Endothelial cell of umbilical vein (primary cell): ENCODE measurements around the gene AMMECR1. TPM values are rescaled to one million over a fixed set of nuclear protein-coding genes. Genes with fewer than 3 reads are reported as not detected.

Experiments used
- BruUV-seq: library from RNA; stranded (reverse); fragments of 400-500 nt; replicated peaks from 2 replicates; lab custom pipeline; 2021; lab: Mats Ljungman, UMichigan
- CTCF ChIA-PET: fragments of 300-600, 350-600 bp; sonication (Branson Sonifier 250); formaldehyde crosslinking; loops from one replicate; lab custom pipeline; 2021; ENCODE audit warnings: antibody characterized with exemption, inconsistent platforms; lab: Charles Lee
- POLR2A ChIA-PET: fragments of 300-600, 350-600 bp; sonication (Branson Sonifier 250); formaldehyde crosslinking; loops from one replicate; lab custom pipeline; 2021; ENCODE audit warnings: antibody characterized with exemption, inconsistent platforms; lab: Charles Lee
- DNase-seq: peaks from one replicate; pipeline ENCODE4 v3.0.0-alpha.2; 2011; ENCODE audit warnings: low read depth, low spot score
- FAIRE-seq: peaks from 2 replicates; lab custom pipeline; 2011; peaks lifted over from hg19 to GRCh38; lab: Jason Lieb, UNC
- H2AFZ ChIP-seq: 2 replicates; pipeline ENCODE4 v1.6.0; 2012; ENCODE audit warnings: low read depth, low read length, control low read depth, inconsistent platforms
- H3K27ac ChIP-seq: 2 replicates; pipeline ENCODE4 v1.5.1; 2011; ENCODE audit warnings: low read depth, mild to moderate bottlenecking, control low read depth, low read length, moderate library complexity; ENCODE audit not compliant: insufficient read depth
- H3K27me3 ChIP-seq, 2 experiments: 2 replicates each; pipeline versions ENCODE4 v1.6.0 to v1.6.1; 2011; ENCODE audit warnings: low read length in 2 of 2, mixed read lengths in 1 of 2; ENCODE audit not compliant: control insufficient read depth in 2 of 2, insufficient read depth in 2 of 2
- H3K36me3 ChIP-seq, 2 experiments: 2 replicates in 1 of 2; 3 replicates in 1 of 2; pipeline ENCODE4 v1.5.1; 2011; ENCODE audit warnings: low read length in 2 of 2, mild to moderate bottlenecking in 1 of 2, moderate library complexity in 1 of 2; ENCODE audit not compliant: control insufficient read depth in 2 of 2, insufficient read depth in 2 of 2; ENCODE audit errors: extremely low read depth in 1 of 2
- H3K4me1 ChIP-seq: 3 replicates; pipeline ENCODE4 v1.5.1; 2011; ENCODE audit warnings: mild to moderate bottlenecking, low read length; ENCODE audit not compliant: control insufficient read depth, insufficient read depth; ENCODE audit errors: extremely low read depth
- H3K4me2 ChIP-seq: 2 replicates; pipeline ENCODE4 v1.6.1; 2011; ENCODE audit warnings: low read length, control low read depth, mixed read lengths; ENCODE audit not compliant: insufficient read depth
- H3K4me3 ChIP-seq, 3 experiments: fragments of 200-600 bp in 1 of 3; sonication (generic), shearing (Covaris generic) in 1 of 3; replicated peaks in 1 of 3; 2 replicates each; pipeline ENCODE4 v1.5.1; 2011 to 2016; ENCODE audit warnings: control low read depth in 3 of 3, low read length in 3 of 3, mild to moderate bottlenecking in 2 of 3, inconsistent platforms in 1 of 3, low read depth in 1 of 3, moderate library complexity in 1 of 3; ENCODE audit not compliant: insufficient read depth in 1 of 3
- H3K79me2 ChIP-seq: 2 replicates; pipeline ENCODE4 v1.6.0; 2012; ENCODE audit warnings: low read length, inconsistent platforms; ENCODE audit not compliant: control insufficient read depth, insufficient read depth
- H3K9ac ChIP-seq: replicated peaks from 2 replicates; pipeline ENCODE3; 2011; ENCODE audit warnings: low read length, control low read depth; ENCODE audit not compliant: insufficient read depth; ENCODE audit errors: extremely low read depth
- H3K9me1 ChIP-seq: replicated peaks from 3 replicates; pipeline ENCODE4 v1.6.0; 2011; ENCODE audit warnings: mild to moderate bottlenecking, low read length; ENCODE audit not compliant: control insufficient read depth, insufficient read depth; ENCODE audit errors: extremely low read depth
- H3K9me3 ChIP-seq: replicated peaks from 2 replicates; pipeline ENCODE4 v1.5.1; 2012; ENCODE audit warnings: low read length, inconsistent platforms; ENCODE audit not compliant: control insufficient read depth, insufficient read depth
- H4K20me1 ChIP-seq: replicated peaks from 2 replicates; pipeline ENCODE3; 2011; ENCODE audit warnings: mild to moderate bottlenecking, low read length; ENCODE audit not compliant: control insufficient read depth, insufficient read depth; ENCODE audit errors: extremely low read depth
- CTCF ChIP-seq, 2 donors: IDR thresholded peaks; 1 replicate in 1 of 2; 2 replicates in 1 of 2; pipeline ENCODE4 v1.5.1; 2011; ENCODE audit warnings: low read length in 2 of 2, mild to moderate bottlenecking in 2 of 2, moderate library complexity in 2 of 2, control low read depth in 1 of 2, inconsistent platforms in 1 of 2, low read depth in 1 of 2; ENCODE audit not compliant: insufficient read depth in 1 of 2; ENCODE audit errors: extremely low read depth in 1 of 2
- EZH2 ChIP-seq: IDR thresholded peaks from 2 replicates; pipeline ENCODE4 v1.6.1; 2012; ENCODE audit warnings: borderline replicate concordance, low read depth, mild to moderate bottlenecking, moderate library complexity, low read length, inconsistent platforms; ENCODE audit not compliant: severe bottlenecking
- FOS ChIP-seq: IDR thresholded peaks from 2 replicates; pipeline ENCODE4 v1.6.1; 2011; ENCODE audit warnings: mild to moderate bottlenecking, low read length, moderate library complexity, borderline replicate concordance; ENCODE audit not compliant: insufficient read depth
- GATA2 ChIP-seq: IDR thresholded peaks from 2 replicates; pipeline ENCODE4 v1.7.0; 2011; ENCODE audit warnings: low read depth, mild to moderate bottlenecking, moderate library complexity, mixed read lengths, low read length; ENCODE audit not compliant: insufficient read length, insufficient read depth
- JUN ChIP-seq: IDR thresholded peaks from 2 replicates; pipeline ENCODE4 v1.6.1; 2011; ENCODE audit warnings: borderline replicate concordance, low read depth; ENCODE audit not compliant: insufficient read length, insufficient read depth
- MYC ChIP-seq: IDR thresholded peaks from one replicate; pipeline ENCODE4 v1.6.1; 2011; ENCODE audit warnings: mild to moderate bottlenecking, low read depth, low read length
- POLR2A ChIP-seq: IDR thresholded peaks from 2 replicates; pipeline ENCODE4 v1.6.1; 2012; ENCODE audit warnings: low read depth, mild to moderate bottlenecking, control low read depth, low read length
- POLR2AphosphoS5 ChIP-seq: IDR thresholded peaks from 2 replicates; pipeline ENCODE4 v1.6.1; 2012; ENCODE audit warnings: low read depth, mild to moderate bottlenecking, control low read depth, low read length, moderate library complexity; ENCODE audit not compliant: insufficient read depth
- dilution Hi-C: fragments of 300-500 bp; cut with MboI; formaldehyde crosslinking; loops from one replicate; pipeline ENCODE4 v1.15.0; 2019; ENCODE audit warnings: low sequenced_read_pairs; ENCODE audit not compliant: extremely low pct_ligation_motif_present
- intact Hi-C: fragments of 100-400 bp; cut with micrococcal nuclease; formaldehyde crosslinking; loops from one replicate; pipeline ENCODE4 v1.10.0; 2022
- polyA plus RNA-seq, 4 experiments: library from polyadenylated mRNA; depleted of rRNA in 3 of 4; stranded (reverse) in 3 of 4; unstranded in 1 of 4; fragments of >200 nt; gene quantifications; 2 replicates each; pipeline versions ENCODE4 v1.2.1 to v1.2.3, GENCODE V29; 2011 to 2012; ENCODE audit warnings: missing spikeins in 1 of 4
- total RNA-seq: library from RNA; stranded (reverse); gene quantifications from 2 replicates; pipeline ENCODE4 v1.2.3, GENCODE V29; 2021
- TF ChIP-seq, protein P1 (sequence below): IDR thresholded peaks from 2 replicates; pipeline ENCODE4 v1.6.1; 2011; ENCODE audit not compliant: insufficient read depth, insufficient read length

The AMMECR1 gene
- total and polyA plus RNA-seq, 2 donors (not counting 3 experiments of a cell fraction or from before 2014, with no cell fraction given): 3.6 to 6.9 TPM

GRCh38 chrX:110222497-110223257 lies 95.2 kb downstream of the AMMECR1 start:
- ChIA-PET CTCF (interaction anchor here (2.0 kb wide), 1 partner anchor 12 kb away, joined by 7 read pairs; no protein-coding TSS in a partner anchor), POLR2A (no interaction called here)
- H3K27ac ChIP-seq: no peak overlapping the region
- no peaks in the 10 kb centered on the region for H3K9me3 ChIP-seq
- no TSS peak for BruUV-seq
- FAIRE-seq (peak; percentile 18), DNase-seq (no peak)
- TF ChIP-seq FOS: no peak
- TF ChIP-seq, protein P1, sequence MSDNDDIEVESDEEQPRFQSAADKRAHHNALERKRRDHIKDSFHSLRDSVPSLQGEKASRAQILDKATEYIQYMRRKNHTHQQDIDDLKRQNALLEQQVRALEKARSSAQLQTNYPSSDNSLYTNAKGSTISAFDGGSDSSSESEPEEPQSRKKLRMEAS: no peak
- no peak for TF ChIP-seq JUN
- TF ChIP-seq POLR2AphosphoS5: no peak
- no peak for TF ChIP-seq GATA2
- TF ChIP-seq EZH2: no peak
- TF ChIP-seq POLR2A: no peak
- TF ChIP-seq MYC: no peak
- TF ChIP-seq CTCF (IDR thresholded peaks at IDR 0.05; ENCODE audit: extremely low read depth in 1 of 2, insufficient read depth in 1 of 2, low read depth in 1 of 2, low read length in 2 of 2): no peak
- no peaks in the 10 kb centered on the region for H3K27me3 ChIP-seq
- H3K4me2 ChIP-seq: no peak overlapping the region
- H3K4me1 ChIP-seq: peaks cover 5% of the 10 kb centered on the region
- no peaks in the 10 kb centered on the region for H3K36me3 ChIP-seq
- H3K9ac ChIP-seq: no peak overlapping the region
- no peaks in the 10 kb centered on the region for H3K79me2 ChIP-seq
- intact Hi-C loops: no loop called here
- no peaks in the 10 kb centered on the region for H4K20me1 ChIP-seq
- dilution Hi-C loops: no loop called here
- H3K4me3 ChIP-seq: no peak overlapping the region
- no peak overlapping the region for H2AFZ ChIP-seq
- no peaks in the 10 kb centered on the region for H3K9me1 ChIP-seq
